ENCODE measurements around the gene SLC8A2. TPM values are rescaled to one million over a fixed set of nuclear protein-coding genes. Genes with fewer than 3 reads are reported as not detected.

Gene SLC8A2
- total RNA-seq, 1 experiment from 2014 or later, result 11.3 TPM

DNA sequence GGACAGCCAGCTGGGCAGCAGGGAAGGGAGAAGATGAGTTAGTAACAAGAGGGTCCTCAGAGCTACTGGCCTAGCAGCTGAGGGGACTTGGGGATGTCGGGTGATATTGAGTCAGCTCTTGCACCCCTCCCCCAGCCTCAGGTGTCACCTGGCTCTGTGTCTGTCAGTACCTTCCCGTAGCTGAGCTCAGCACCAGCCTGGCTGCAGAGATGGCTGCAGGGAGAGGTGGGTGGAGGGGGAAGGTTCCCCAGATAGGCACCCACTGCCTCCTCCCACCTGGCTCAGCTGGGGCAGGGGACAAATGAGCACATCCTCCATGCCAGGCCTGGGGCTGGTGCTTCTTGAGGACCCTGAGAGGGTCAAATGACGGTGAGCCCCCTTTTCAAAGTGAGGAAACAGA lies 19.2 kb upstream of the SLC8A2 start:
- no peak overlapping the region for H3K4ac ChIP-seq (ENCODE audit: low read depth, low read length)
- no peak overlapping the region for H3K4me2 ChIP-seq (ENCODE audit: insufficient read depth, insufficient read length, low read length)
- H3K23me2 ChIP-seq (ENCODE audit: insufficient read length, low read depth, low read length, poor library complexity, severe bottlenecking), result no peaks in the 10 kb centered on the region
- no peaks in the 10 kb centered on the region for H3K79me2 ChIP-seq (ENCODE audit: insufficient read depth, low read length)
- H3K79me1 ChIP-seq (ENCODE audit: insufficient read depth, low read depth, low read length, poor library complexity, severe bottlenecking), result no peaks in the 10 kb centered on the region
- no peak overlapping the region for H4K91ac ChIP-seq (ENCODE audit: insufficient read length, low read depth, low read length)
- Mint-ChIP-seq H3K27me3 (ENCODE audit: low read depth) (no peaks in the 10 kb centered on the region), H3K36me3 (ENCODE audit: insufficient read depth in 1 of 3, low read depth in 3 of 3) (peaks cover 7 to 23% (median 13%) of the 10 kb centered on the region in 3 experiments; a peak in 6 of 7 replicates), H3K9me3 (no peaks in the 10 kb centered on the region), H3K27ac (no peak overlapping the region; a peak in 1 of 7 replicates), H3K4me1 (peaks cover 0 to 13% of the 10 kb centered on the region in 2 experiments; a peak in 2 of 4 replicates), H3K4me3 (no peak overlapping the region)
- H3K14ac ChIP-seq (ENCODE audit: insufficient read depth, low read length), result no peak overlapping the region
- H2BK5ac ChIP-seq (ENCODE audit: insufficient read length, low read length), result no peak overlapping the region
- H2BK120ac ChIP-seq (ENCODE audit: low read depth, low read length, poor library complexity, severe bottlenecking), result no peak overlapping the region
- H4K20me1 ChIP-seq (ENCODE audit: control insufficient read depth, insufficient read depth, insufficient read length), result no peaks in the 10 kb centered on the region
- no peak overlapping the region for H3K27ac ChIP-seq (ENCODE audit: insufficient read length, low read depth, low read length)
- H3K27me3 ChIP-seq (ENCODE audit: insufficient read depth, low read length), result no peaks in the 10 kb centered on the region
- no peak overlapping the region for H2AFZ ChIP-seq (ENCODE audit: low read length)
- H2BK12ac ChIP-seq (ENCODE audit: insufficient read length, low read depth, low read length), result no peak overlapping the region
- no peak overlapping the region for H4K5ac ChIP-seq (ENCODE audit: insufficient read length, low read depth, low read length)
- H2BK20ac ChIP-seq (ENCODE audit: low read depth, low read length, poor library complexity, severe bottlenecking), result no peak overlapping the region
- H3K56ac ChIP-seq (ENCODE audit: insufficient read length, low read depth, low read length), result no peak overlapping the region
- no CpG with 5 or more reads among the region's 3 CpGs for WGBS (ENCODE audit: extremely low coverage, insufficient read length, low lambda C conversion rate)
- no peak for DNase-seq
- H3T11ph ChIP-seq (ENCODE audit: low read length), result no peak overlapping the region
- no peak overlapping the region for H2BK15ac ChIP-seq (ENCODE audit: low read depth, low read length)
- TF ChIP-seq, protein P1, sequence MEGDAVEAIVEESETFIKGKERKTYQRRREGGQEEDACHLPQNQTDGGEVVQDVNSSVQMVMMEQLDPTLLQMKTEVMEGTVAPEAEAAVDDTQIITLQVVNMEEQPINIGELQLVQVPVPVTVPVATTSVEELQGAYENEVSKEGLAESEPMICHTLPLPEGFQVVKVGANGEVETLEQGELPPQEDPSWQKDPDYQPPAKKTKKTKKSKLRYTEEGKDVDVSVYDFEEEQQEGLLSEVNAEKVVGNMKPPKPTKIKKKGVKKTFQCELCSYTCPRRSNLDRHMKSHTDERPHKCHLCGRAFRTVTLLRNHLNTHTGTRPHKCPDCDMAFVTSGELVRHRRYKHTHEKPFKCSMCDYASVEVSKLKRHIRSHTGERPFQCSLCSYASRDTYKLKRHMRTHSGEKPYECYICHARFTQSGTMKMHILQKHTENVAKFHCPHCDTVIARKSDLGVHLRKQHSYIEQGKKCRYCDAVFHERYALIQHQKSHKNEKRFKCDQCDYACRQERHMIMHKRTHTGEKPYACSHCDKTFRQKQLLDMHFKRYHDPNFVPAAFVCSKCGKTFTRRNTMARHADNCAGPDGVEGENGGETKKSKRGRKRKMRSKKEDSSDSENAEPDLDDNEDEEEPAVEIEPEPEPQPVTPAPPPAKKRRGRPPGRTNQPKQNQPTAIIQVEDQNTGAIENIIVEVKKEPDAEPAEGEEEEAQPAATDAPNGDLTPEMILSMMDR (conservative IDR thresholded peaks at IDR 0.05), result no peak
- no peak overlapping the region for H3K9ac ChIP-seq (ENCODE audit: extremely low read depth, insufficient read length, low read length)
- H3K18ac ChIP-seq (ENCODE audit: insufficient read length, low read depth, low read length), result no peak overlapping the region
- no peak overlapping the region for H2AK5ac ChIP-seq (ENCODE audit: insufficient read length, low read length)
- no peak overlapping the region for H3K23ac ChIP-seq (ENCODE audit: insufficient read length, low read depth, low read length)
- no peak overlapping the region for H4K8ac ChIP-seq (replicated peaks; ENCODE audit: insufficient read length, low read depth, low read length)
- H3K9me3 ChIP-seq (ENCODE audit: control insufficient read depth, low read depth, low read length), result no peaks in the 10 kb centered on the region
- H3K4me1 ChIP-seq (ENCODE audit: insufficient read depth, low read length), result no peaks in the 10 kb centered on the region

Data from H9 (cell line).